Esophagus muscularis mucosa (tissue), 4 donors: Measurements from ENCODE around the gene DPP7. TPM values are rescaled to one million over a fixed set of nuclear protein-coding genes. Genes with fewer than 3 reads are reported as not detected.

Experiments
- DNase-seq: peaks from one replicate; pipeline ENCODE4 v3.0.0-alpha.2; 2017; ENCODE audit errors: extremely low spot score
- H3K27ac ChIP-seq, 4 donors: fragments of 200-600 bp; sonication (generic); replicated peaks in 1 of 4; 1 replicate in 3 of 4; 2 replicates in 1 of 4; pipeline ENCODE4 v1.5.1; 2016 to 2019; ENCODE audit warnings: mild to moderate bottlenecking in 1 of 4
- H3K27me3 ChIP-seq, 4 donors: fragments of 200-600 bp; sonication (generic); one replicate each; pipeline versions ENCODE4 v1.5.1 to v1.6.0; 2016 to 2019
- H3K36me3 ChIP-seq, 4 donors: fragments of 200-600 bp; sonication (generic); one replicate each; pipeline ENCODE4 v1.5.1; 2016 to 2019
- H3K4me1 ChIP-seq, 4 donors: fragments of 200-600 bp; sonication (generic); one replicate each; pipeline ENCODE4 v1.5.1; 2016 to 2019
- H3K4me3 ChIP-seq, 4 donors: fragments of 200-600 bp; sonication (generic); 1 replicate in 2 of 4; 2 replicates in 2 of 4; pipeline ENCODE4 v1.5.1; 2016 to 2019; ENCODE audit warnings: mild to moderate bottlenecking in 4 of 4, moderate library complexity in 1 of 4
- H3K9me3 ChIP-seq, 4 donors: fragments of 200-600 bp; sonication (generic); 1 replicate in 3 of 4; 2 replicates in 1 of 4; pipeline ENCODE4 v1.5.1; 2016 to 2019
- CTCF ChIP-seq, 3 experiments: fragments of 200-600 bp in 2 of 3; fragments of 450-650 bp in 1 of 3; sonication (generic) in 2 of 3; IDR thresholded peaks; one replicate each; pipeline ENCODE4 v1.5.1; 2017 to 2019; ENCODE audit warnings: antibody characterized with exemption in 3 of 3, mild to moderate bottlenecking in 2 of 3, moderate library complexity in 1 of 3
- EP300 ChIP-seq: sonication (generic); formaldehyde crosslinking; IDR thresholded peaks from one replicate; pipeline ENCODE4 v1.6.1; 2017; ENCODE audit warnings: antibody characterized with exemption
- POLR2A ChIP-seq: fragments of 450-650 bp; IDR thresholded peaks from one replicate; pipeline ENCODE4 v1.6.1; 2017; ENCODE audit warnings: antibody characterized with exemption, moderate library complexity, mild to moderate bottlenecking, low read depth
- POLR2AphosphoS5 ChIP-seq, 2 donors: sonication (generic); formaldehyde crosslinking; IDR thresholded peaks; one replicate each; pipeline ENCODE4 v1.6.1; 2017; ENCODE audit warnings: antibody characterized with exemption in 2 of 2
- WGBS: methylation state at CpG from one replicate; pipeline ENCODE4 v1.1.5; 2018; 5-methylcytosine and 5-hydroxymethylcytosine counted together
- intact Hi-C: fragments of 100-400 bp; cut with DNase I; formaldehyde crosslinking; loops from one replicate; pipeline ENCODE4 v1.15.1; 2023
- total RNA-seq, 4 donors: library from RNA; depleted of rRNA; stranded (reverse); fragments of >200 nt; gene quantifications; one replicate each; pipeline versions ENCODE4 v1.1.0 to v1.2.1, GENCODE V29; 2016

Gene DPP7
- total RNA-seq, 4 donors from 2014 or later: 90.1 to 121 (median 104) TPM

- DNase-seq: no peak
- H3K4me1 ChIP-seq: peaks cover 19 to 55% (median 52%) of the 10 kb centered on the region in 4 donors
- 90% methylated on average over 16 of the region's 24 CpGs for WGBS
- no peak overlapping the region for H3K27ac ChIP-seq
- intact Hi-C loops: no loop called here
- no peaks in the 10 kb centered on the region for H3K9me3 ChIP-seq
- peaks cover 6 to 50% (median 49%) of the 10 kb centered on the region in 4 donors for H3K36me3 ChIP-seq
- no peak for TF ChIP-seq POLR2A
- no peak for TF ChIP-seq EP300
- TF ChIP-seq CTCF (IDR thresholded peaks at IDR 0.05): no peak
- no peak for TF ChIP-seq POLR2AphosphoS5 (IDR thresholded peaks at IDR 0.05)
- no peak overlapping the region for H3K4me3 ChIP-seq
- H3K27me3 ChIP-seq: peaks cover 0 to 15% (median 0%) of the 10 kb centered on the region in 4 donors
Measured at GRCh38 chr9:137080260-137081122, 34.0 kb downstream of the DPP7 start.

- H3K4me1 ChIP-seq: peaks cover 10 to 46% (median 45%) of the 10 kb centered on the region in 4 donors
- WGBS: 40% methylated on average over 1 of the region's 13 CpGs
Measured at GRCh38 chr9:137079401-137079787, 35.1 kb downstream of the DPP7 start.

DNA sequence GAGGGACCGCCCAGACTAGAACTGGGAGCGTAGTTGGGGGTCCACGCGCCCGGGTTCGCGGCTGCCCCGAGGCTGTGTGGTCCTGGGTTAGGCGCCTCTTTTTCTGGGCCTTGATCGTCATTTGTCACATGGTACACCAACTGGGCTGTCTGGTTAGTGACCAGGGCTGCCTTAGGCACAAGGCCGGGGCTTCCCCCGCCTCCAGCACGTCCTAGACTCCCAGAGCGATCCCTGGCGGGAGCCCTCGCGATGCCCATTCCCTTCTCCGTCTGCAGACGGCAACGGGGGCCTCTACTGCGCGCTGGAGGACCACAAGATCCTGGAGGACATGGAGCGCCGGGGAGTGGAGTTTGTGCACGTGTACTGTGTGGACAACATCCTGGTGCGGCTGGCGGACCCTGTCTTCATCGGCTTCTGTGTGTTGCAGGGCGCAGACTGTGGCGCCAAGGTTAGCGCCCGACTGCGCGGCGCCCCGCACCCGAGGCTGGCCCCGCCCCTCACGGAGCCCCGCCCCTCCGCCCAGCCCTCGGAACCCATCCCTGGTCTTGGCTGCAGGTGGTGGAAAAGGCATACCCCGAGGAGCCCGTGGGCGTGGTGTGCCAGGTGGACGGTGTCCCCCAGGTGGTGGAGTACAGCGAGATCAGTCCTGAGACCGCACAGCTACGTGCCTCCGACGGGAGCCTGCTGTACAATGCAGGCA is 35.7 kb downstream of the DPP7 start:
- H3K9me3 ChIP-seq: no peaks in the 10 kb centered on the region
- H3K27me3 ChIP-seq: peaks cover 0 to 15% (median 0%) of the 10 kb centered on the region in 4 donors
- H3K27ac ChIP-seq: no peak overlapping the region
- intact Hi-C loops: no loop called here
- WGBS: 62% methylated on average over 15 of the region's 51 CpGs
- TF ChIP-seq EP300 (no peak), CTCF (IDR thresholded peaks at IDR 0.05) (no peak), POLR2A (no peak), POLR2AphosphoS5 (IDR thresholded peaks at IDR 0.05) (no peak)
- H3K4me1 ChIP-seq: peaks cover 10 to 43% (median 40%) of the 10 kb centered on the region in 4 donors
- no peak for DNase-seq
- H3K4me3 ChIP-seq: peak overlapping the region; percentile 60 to 71 (median 64)
- peaks cover 6 to 50% (median 49%) of the 10 kb centered on the region in 4 donors for H3K36me3 ChIP-seq

More at GRCh38 chr9:137079401-137079787, 35.1 kb downstream of the DPP7 start:
- intact Hi-C loops: no loop called here
- peaks cover 0 to 15% (median 0%) of the 10 kb centered on the region in 4 donors for H3K27me3 ChIP-seq
- no peaks in the 10 kb centered on the region for H3K9me3 ChIP-seq
- no peak overlapping the region for H3K4me3 ChIP-seq
- H3K27ac ChIP-seq: no peak overlapping the region
- no peak for DNase-seq
- no peak for TF ChIP-seq EP300
- no peak for TF ChIP-seq POLR2A
- TF ChIP-seq CTCF (IDR thresholded peaks at IDR 0.05): no peak
- TF ChIP-seq POLR2AphosphoS5 (IDR thresholded peaks at IDR 0.05): no peak
- peaks cover 6 to 50% (median 49%) of the 10 kb centered on the region in 4 donors for H3K36me3 ChIP-seq

- intact Hi-C loops: no loop called here
- Histone ChIP-seq H3K27ac (peak overlapping the region; percentile 48 to 60 (median 50)), H3K27me3 (peaks cover 0 to 15% (median 0%) of the 10 kb centered on the region in 4 donors), H3K4me3 (peak overlapping the region; percentile 60 to 71 (median 64)), H3K36me3 (peaks cover 6 to 45% (median 43%) of the 10 kb centered on the region in 4 donors), H3K4me1 (peaks cover 10 to 35% (median 32%) of the 10 kb centered on the region in 4 donors), H3K9me3 (no peaks in the 10 kb centered on the region)
- DNase-seq: no peak
- WGBS: 26% methylated on average over 34 of the region's 76 CpGs
- TF ChIP-seq POLR2A: no peak
- no peak for TF ChIP-seq CTCF (IDR thresholded peaks at IDR 0.05)
- no peak for TF ChIP-seq EP300
- TF ChIP-seq POLR2AphosphoS5 (IDR thresholded peaks at IDR 0.05): no peak
Measured at GRCh38 chr9:137077758-137078693, 36.5 kb downstream of the DPP7 start.
